HL-60/S4 (cell line): ENCODE results near the gene IFITM5.
"Not testable (repeated sequence)": the region's sequence is repeated elsewhere in the genome, so short reads cannot be mapped to it uniquely, and the experiment has no call there.

Experiments used
- in situ Hi-C: fragments of 300-500 bp; cut with MboI; formaldehyde crosslinking; loops from 2 replicates; pipeline ENCODE4 v1.14.3; 2022; ENCODE audit warnings: low sequenced_read_pairs

The IFITM5 gene

GRCh38 chr11:269146-269890 is 30.0 kb downstream of the IFITM5 start:
- in situ Hi-C loops, result no loop called here

- in situ Hi-C loops, result not testable (repeated sequence)
Measured at GRCh38 chr11:268716-269145, 30.6 kb downstream of the IFITM5 start.

GRCh38 chr11:267491-267994 is 31.8 kb downstream of the IFITM5 start:
- in situ Hi-C loops, result no loop called here

- in situ Hi-C loops, result no loop called here
Measured at GRCh38 chr11:266676-267439, 32.5 kb downstream of the IFITM5 start.

- in situ Hi-C loops, result no loop called here
Measured at GRCh38 chr11:261624-262023, 37.7 kb downstream of the IFITM5 start.

GRCh38 chr11:259413-259812 is 39.9 kb downstream of the IFITM5 start:
- in situ Hi-C loops, result no loop called here

- in situ Hi-C loops, result no loop called here
Measured at GRCh38 chr11:257766-258493, 41.4 kb downstream of the IFITM5 start.

- in situ Hi-C loops, result no loop called here
Measured at GRCh38 chr11:256952-257737, 42.2 kb downstream of the IFITM5 start.

GRCh38 chr11:255816-256215 is 43.5 kb downstream of the IFITM5 start:
- in situ Hi-C loops, result no loop called here

- in situ Hi-C loops, result no loop called here
Measured at GRCh38 chr11:255176-255575, 44.1 kb downstream of the IFITM5 start.

GRCh38 chr11:253886-254270 is 45.4 kb downstream of the IFITM5 start:
- in situ Hi-C loops, result no loop called here

- in situ Hi-C loops, result no loop called here
Measured at GRCh38 chr11:253160-253885, 46.0 kb downstream of the IFITM5 start.

- in situ Hi-C loops, result no loop called here
Measured at GRCh38 chr11:252666-253065, 46.7 kb downstream of the IFITM5 start.

GRCh38 chr11:251550-251949 is 47.8 kb downstream of the IFITM5 start:
- in situ Hi-C loops, result no loop called here

- in situ Hi-C loops, result no loop called here
Measured at GRCh38 chr11:250740-251299, 48.5 kb downstream of the IFITM5 start.

- in situ Hi-C loops, result no loop called here
Measured at GRCh38 chr11:250274-250673, 49.1 kb downstream of the IFITM5 start.

GRCh38 chr11:249062-249461 is 50.3 kb downstream of the IFITM5 start:
- in situ Hi-C loops, result no loop called here
